CD4-positive, alpha-beta T cell treated with Interleukin-21 for 1 hour (primary cell): Measurements from ENCODE around the gene PCAT6.
"Not testable (repeated sequence)": the region's sequence is repeated elsewhere in the genome, so short reads cannot be mapped to it uniquely, and the experiment has no call there.

Experiments used
- DNase-seq: peaks from one replicate; pipeline ENCODE4 v3.0.0-alpha.2; 2020

The PCAT6 gene

DNA sequence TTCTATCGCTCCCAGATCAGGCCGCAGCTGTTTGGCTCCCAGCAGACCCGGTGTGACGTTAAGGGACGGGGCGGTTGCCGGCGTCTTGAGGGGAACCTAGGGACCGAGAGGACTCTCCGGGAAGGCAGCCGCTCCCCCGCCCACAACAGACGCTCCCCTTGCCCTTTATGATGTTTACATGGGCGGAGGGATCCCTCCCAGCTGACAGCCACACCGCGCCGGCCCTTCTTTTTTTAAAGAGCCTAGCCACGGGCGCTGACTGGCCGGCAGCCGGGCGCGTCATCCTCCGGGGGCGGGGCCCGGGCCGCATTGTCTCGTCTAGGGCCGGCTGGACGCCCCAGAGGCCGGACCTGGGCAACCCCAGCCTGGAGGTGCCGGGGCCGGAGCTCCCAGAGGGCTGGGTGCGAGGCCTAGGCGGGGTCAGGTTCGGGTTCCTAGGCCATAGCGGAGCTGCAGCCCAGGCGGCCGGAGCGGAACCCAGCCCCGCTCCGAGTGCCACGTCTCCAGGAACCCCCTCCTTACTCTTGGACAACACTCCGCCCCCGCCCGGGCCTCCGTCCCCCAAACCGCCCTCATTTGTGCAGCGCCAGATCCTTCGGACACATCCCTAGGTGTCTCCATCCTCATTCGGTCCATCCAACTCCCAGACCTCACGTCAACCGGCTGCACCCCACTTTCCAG, at the start of gene PCAT6:
PCAT6 (plus strand) TSS at position 340 of the 681 bp plus-strand sequence.
- peak; percentile 91 for DNase-seq

DNA sequence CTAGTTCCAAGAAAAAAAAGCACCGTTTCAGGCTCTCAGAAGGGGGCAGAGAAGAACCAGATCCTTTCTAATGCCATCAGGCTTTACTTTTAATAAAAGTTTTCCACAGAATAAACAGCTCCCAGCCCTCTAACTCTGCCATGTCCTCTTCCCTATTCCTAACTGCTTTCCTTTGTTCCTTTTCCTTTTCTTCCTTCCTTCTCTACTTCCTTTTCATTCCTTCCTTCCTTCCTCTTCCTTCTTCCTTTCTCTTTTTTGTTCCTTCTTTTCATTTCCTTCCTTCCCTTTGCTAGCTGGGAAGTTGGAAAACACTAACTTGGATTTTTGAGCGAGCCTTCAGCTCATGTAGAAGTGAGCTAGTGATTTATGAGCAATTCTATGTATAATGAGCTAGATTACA, 48.7 kb upstream of the PCAT6 start:
- no peak for DNase-seq

DNA sequence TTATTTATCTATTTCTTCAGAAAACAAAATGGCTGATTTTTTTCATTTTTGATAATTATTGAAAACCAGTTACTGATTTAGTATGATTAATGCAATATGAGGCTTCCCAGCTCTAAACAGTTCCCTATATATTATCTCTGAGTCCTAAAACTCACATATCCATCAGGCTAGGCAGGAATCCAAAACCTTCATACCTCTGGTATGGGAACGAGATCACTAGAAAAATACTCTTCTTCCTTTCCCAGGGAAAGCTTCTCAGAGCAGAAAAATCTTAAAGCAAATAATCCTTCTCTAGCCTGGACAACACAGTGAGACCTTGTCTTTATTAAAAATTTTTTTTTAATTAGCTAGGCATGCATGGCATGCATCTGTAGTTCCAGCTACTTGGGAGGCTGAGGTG, 45.0 kb upstream of the PCAT6 start:
- no peak for DNase-seq

DNA sequence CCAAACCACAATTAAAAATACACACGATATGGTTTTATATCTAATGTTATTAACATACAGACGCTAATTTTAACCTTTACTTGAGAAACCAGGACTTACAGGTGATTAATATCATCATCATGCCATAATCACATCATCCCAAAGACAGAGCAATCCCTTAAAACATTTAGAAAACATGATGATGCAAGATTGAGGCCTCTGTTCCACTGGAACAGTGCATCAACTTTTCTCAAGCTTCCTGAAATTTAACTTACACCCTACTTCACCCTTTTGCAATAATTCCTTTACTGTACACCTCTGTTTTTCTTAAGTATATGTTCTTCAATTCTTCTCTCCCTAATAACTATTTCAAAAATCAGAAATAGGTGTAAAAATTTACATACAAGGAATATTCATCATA, 40.6 kb upstream of the PCAT6 start:
- no peak for DNase-seq

DNA sequence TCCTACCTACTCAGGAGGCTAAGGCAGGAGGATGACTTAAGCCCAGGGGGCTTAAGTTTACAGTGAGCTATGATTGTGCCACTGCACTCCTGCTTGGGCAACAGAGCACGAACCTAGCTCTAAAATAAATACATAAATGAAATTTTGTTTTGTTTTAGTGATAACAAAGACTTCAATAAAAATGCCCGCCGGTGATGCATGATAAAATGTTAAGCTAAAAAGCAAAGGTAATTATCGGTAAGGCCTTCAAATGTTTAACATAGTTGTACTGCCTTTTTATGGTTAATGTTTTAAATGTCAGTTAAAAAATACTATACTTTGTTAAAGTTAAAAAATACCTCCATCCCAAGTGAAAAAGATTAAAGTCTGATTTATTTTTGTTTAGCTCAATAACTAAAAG, 29.6 kb upstream of the PCAT6 start:
- no peak for DNase-seq

DNA sequence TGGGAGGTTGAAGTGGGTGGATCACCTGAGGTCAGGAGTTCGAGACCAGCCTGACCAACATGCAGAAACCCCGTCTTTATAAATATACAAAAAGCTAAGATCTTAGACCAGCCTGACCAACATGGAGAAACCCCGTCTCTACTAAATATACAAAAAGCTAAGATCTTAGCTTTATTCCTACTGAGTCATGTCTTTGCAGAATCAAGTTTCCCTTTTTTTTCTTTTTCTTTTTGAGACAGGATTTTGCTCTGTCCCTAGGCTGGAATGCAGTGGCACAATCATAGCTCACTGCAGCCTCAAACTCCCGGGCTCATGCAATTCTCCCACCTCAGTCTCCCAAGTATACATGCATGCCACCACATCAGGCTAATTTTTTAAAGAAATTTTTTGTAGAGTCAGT, 23.9 kb upstream of the PCAT6 start:
- DNase-seq: no peak

DNA sequence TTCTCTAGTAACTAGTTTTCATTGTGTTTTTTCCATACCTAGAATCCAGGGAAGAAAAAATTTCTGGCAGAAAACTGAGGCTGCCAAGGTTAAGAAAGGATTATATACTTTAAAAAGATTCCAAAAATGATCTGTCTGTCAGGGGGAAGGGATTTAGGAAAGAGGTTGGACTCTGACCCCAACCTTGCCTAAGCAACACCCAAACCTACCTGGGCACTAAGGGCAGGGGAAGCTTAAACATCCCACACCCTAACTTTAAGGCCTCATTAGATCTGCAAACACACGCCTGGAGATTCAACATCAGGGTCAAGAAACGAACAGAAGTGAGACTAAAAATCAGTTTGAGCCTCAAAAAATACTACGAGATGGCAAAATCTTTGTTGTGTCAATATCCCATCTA, 22.0 kb upstream of the PCAT6 start:
- no peak for DNase-seq

DNA sequence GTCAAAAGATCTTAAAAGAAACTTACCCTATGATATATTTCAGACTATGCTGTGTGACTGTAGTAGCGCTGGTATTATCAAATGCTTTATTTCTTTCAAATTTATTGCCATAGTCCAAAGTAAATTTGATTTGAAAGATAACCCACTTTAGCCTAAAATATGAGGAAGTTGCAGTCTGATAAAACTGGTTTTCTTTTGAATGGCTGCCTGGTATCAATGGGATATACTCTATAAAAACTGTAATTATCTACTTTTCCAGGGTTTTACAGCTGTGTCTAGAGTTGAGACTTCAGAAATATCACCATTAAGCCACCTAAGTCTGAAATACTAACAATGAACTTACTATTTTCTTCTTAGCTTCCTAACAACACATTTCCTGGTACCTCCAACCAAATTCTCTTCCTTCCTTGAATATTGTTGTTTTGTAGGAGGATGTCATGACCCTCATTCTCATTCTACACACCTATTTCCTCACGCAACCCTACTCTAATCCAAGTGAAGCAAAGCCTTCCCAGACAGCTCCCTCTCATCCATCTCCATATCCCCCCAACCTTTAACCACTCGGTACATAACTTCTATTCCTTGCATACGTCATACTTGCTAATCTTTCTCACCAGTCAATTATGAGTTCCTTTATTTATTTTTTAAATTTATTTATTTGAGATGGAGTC, 19.5 kb upstream of the PCAT6 start:
- DNase-seq: no peak

DNA sequence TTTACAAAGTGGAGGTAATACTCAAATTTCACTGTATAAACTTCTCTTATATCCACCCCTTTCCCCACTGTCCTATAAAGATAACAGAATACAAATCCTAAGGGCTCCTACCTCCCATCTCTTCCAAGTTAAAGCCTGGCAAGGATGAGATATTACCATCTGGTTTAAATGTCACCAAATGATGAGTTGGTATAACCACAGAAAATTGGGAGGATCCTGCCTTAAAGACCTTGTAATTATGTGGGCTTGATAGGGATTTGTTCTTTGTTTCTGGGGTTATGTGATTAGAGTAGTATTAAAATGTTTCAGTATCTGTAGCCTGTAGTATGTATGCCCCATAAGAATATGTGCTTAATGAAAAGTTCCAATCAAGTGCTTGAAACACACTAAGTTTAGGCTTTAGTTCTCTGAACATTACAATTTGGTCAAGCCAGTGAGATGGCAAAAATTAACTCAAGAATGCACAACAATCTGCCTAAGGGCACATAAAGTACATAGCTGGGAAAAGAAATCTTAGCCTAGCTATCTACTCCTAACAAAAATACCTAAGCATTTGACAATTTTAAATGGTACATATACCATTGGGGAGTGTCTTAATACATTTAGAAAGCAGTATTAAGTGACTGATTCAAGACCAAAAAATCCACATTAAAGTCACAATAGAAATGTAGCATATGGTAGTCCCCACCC, 16.6 kb upstream of the PCAT6 start:
- no peak for DNase-seq

DNA sequence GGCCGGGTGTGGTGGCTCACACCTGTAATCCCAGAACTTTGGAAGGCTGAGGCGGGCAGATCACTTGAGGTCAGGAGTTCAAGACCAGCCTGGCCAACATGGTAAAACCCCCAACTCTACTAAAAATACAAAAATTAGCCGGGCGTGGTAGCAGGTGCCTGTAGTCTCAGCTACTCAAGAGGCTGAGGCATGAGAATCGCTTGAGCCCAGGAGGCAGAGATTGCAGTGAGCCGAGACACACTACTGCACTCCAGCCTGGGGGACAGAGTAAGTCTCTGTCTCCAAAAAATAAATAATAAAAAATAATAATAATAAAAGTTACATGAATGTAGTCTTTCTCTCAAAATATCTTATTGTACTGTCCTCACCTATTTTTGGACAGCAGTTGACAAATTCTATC, 15.8 kb upstream of the PCAT6 start:
- not testable (repeated sequence) for DNase-seq

DNA sequence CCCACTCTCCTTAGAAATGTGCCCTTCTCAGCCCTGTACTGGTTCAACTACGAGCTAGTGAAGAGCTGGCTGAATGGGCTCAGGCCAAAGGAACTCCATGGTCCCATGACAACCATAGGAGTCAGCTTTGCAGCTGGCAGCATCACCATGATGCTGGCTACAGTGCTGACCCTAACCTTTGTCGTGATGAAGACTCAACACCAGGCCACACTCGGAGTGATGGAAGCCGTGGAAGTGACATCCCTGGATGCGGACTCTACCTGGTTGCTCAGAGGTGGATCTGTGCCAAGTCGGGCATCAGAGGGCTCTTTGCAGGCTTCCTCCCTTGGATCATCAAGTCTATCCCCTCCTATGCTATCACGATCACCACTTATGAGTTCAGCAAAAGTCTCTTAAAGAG, 14.1 kb upstream of the PCAT6 start:
- DNase-seq: no peak

DNA sequence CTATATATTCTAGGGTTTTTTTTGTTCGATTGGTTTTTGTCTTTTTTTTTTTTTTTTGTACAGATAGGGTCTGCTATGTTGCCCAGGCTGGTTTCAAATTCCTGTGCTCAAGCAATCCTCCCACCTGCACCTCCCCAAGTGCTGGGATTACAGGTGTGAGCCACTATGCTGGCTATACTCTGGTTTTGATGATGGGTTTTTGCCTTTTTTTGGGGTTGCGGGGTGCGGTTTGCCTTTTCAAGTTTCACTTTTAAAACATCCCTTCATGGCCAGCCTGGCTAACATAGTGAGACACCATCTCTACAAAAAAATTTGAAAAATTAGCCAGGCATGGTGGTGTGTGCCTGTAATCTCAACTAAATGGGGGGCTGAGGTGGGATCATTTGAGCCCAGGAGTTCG, 12.5 kb upstream of the PCAT6 start:
- no peak for DNase-seq

DNA sequence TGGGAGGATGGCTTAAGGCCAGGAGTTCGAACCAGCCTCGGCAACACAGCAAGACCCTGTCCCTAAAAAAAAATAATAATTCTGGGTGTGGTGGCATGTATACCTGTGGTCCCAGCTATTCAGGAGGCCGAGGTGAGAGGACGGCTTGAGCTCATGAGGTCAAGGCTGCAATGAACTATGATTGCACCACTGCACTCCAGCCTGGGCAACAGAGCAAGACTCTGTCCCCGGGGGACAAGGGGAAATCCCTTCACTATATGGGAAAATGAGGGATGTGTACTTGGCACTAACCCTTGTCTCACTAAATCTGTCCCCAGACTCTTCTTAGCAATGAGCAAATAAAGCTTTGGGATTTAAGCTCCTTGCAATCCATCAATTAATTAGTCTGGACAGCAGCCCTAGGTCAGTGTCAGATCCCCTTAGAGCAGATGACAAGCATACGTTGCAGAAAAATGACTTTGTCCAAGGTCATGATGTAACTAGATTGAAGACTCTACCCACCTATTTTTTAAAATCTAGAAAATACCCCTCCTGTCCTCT, 11.9 kb upstream of the PCAT6 start:
- DNase-seq: no peak

DNA sequence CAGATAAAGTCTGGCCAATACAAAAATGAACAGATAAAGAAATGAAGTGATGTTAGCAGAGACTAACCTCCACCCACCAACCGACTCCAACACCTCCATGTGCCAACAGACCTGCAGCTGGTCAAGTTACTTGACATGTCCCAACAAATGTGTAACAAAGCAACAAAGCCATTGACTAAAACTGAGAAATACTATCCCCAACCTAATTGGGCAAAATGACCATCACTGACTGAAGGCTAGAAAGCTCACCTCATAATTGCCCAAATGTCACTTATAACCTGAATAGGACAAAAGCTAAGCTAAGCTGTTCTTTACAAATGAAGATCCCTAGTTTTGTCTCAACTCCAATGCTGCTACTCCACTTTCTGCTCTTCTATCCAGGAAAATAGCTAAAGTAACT, 10.0 kb upstream of the PCAT6 start:
- no peak for DNase-seq

DNA sequence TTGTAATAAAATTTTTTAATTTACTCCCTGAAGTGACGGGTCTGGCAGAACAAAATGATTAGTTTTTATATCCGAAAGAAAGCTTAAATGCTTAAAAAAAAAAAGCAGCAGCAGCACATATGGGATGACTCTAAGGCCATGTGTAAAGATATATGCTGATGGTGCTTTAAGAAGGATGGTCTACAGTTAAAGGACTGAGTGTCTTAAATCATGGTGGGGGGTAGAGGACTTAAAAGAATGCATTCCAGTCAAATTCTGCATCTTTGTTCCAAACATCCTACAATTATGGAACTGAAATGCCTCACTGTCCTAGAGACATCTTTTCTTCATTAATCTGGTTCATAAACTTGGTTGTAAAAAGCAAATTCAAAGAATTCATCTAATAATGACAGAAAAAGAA, 9.6 kb upstream of the PCAT6 start:
- DNase-seq: no peak

DNA sequence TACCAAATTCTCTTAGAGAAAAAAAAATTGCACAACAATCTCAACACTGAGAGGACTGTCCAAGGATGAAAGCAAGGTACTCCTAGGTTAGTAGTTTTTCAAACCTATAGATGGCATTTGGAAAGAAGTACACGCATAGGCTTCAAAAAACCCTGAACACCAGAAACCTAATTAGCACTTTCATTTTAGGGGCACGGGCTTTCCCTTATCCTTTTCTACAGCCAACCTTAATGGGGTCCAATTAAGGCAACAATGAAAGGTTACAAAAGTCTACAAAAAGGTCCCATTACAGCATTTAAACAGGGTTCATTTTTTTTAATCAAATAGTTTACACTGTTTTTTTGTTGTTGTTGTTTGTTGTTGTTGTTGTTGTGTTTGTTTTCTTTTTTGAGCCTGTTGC, 8.7 kb upstream of the PCAT6 start:
- DNase-seq: no peak

DNA sequence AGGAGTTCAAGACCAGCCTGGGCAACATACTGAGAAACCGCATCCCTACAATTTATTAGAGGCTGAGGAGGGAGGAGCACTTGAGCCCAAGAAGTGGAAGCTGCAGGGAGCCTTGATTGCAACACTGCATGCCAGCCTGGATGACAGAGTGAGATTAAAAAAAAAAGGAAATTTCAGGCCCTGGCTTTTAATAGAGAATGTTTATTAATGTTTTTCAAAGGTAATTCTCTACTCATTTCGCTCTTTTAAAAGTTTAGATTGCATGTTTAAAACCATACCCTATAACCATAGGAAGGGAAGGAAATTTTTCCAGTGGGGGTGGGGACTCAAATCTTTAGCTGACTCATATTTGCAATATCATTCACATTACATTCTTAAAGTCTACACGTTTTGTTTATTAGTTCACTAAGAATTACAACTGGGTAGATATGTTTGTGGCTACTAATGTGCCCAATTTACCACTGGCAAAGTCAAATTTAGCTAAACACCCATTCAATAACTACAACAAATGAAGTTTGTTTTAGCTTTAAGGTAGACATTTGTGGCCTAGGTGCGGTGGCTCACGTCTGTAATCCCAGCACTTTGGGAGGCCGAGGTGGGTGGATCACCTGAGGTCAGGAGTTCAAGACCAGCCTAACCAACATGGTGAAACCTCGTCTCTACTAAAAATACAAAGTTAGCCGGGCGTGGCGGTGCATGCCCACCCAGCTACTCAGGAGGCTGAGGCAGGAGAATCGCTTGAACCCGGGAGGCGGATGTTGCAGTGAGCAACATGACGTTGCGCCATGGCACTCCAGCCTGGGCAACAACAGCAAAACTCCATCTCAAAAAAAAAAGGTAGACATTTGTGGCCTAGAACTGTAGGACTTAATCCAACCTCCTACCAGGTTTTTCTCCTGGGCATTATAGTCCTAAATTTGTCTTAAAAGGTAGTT, 7.5 kb upstream of the PCAT6 start:
- DNase-seq: no peak

DNA sequence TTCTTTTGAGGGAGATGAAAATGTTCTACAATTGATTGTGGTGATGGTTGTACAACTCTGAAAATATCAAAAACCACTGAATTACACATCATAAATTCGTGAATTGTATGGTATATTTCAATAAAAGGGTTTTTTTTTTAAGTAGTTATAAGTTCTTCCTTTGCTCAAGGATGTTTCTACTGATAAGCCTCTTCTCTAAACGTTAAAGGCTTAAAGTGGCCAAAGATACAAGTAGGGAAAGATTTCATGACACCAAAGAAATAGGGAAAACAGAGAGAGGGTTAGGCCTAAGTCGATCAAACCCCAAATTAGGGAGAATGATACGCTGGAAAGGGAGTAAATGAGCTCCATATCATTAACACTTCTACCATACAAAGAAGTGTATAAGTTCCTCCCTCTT, 6.6 kb upstream of the PCAT6 start:
- no peak for DNase-seq

DNA sequence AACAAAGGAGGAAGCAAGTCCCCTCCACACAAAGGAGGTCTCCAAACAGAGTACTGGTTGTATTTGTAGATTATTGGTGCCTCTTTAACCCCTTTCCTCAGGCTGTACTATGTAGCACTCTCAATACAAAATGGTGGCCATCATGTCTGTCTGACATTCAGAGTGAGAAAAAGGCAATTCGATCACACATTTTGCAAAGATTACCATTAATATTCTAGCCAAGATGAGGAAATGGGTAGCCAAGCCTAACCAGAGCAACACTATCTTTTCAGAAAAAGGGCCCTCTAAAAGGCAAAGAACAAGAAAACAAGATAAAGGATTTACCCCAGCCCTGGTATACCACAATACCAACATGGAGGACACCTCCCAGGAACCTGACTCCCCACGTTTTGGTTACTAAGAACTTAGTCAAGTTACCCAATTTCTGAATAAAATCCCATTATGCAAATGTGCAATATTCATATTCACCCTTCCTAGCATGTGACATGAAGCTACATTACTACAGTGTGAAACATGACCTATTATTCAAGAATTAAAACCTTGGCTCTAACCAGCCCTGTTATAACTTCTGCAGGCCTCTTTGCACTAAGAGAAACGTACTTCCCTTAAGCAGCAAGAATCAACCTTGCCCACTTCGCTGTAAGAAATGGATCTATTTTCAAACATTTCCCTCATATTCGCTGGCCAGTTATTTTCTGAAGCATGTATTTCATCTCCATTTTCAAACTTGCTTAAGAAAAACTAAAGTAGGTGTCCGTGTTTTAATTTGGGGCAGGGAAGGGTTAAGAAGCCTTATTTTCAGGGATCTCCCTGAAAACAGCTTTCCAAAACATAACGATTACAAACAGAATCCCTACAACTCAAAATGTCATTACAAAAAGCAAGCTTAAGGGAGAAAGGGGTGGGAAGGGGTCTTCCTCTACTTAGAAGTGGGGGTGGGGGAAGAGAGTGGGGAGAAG, 4.6 kb upstream of the PCAT6 start:
- no peak for DNase-seq

DNA sequence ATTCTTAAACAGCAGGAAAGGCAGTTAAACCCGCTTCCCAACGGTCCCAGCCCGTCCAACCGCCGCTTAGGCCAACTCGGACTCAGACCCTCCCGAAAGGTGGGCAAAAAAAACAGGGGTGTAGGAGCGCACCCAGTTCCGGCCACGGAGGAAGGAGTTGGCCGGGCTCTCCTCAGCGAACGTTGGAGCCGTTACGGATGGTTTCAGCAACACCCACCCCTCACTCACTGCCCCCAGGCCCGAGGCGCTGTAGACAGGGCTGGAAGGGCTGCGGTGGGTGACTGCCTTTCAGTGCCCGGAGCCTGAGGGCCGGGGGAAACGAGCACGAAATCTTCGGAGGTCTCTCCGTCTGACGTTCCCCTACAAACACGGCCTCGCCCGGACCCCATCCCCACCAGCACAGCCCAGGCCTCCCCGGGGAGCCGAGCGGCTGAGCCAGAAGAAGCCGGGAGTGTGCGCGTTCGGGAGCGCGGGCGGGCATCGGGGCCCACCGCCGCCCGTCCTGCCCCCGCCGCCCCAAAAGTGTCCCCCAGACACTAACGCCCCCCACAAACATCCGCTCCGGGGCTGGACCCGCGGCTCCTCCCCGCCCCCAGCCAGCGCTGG, 3.8 kb upstream of the PCAT6 start:
- DNase-seq: peak; percentile 13

DNA sequence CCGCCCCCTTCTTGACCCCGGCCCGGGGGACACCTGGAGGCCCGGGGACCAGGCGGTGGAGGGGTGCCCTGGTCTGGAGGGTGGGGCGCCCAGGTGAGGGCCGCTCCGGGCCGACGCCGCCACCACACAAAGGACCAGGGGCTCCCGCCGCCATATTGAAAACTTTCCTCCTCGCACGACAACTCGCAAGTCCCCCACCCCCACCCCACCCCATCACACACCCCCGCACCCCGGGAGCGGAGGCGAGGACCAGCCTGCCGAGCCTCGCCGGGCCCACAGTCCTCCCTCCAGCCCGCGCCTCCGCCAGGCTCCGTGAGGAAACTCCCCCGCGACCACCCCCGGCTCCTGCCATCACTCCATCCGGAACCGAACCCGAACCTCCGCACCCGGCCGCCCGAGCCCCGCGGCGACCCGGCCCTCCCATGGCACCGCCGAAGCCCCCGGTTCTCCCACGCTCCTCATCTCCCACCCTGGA, 3.3 kb upstream of the PCAT6 start:
- peak; percentile 33 for DNase-seq
